GM10847 (cell line): ENCODE results near the gene SERP2.

ENCODE experiments used
- POLR2A ChIP-seq: IDR thresholded peaks from 2 replicates; pipeline ENCODE4 v1.6.1; 2011; ENCODE audit not compliant: insufficient read length; ENCODE audit errors: extremely low read depth

SERP2 gene

DNA sequence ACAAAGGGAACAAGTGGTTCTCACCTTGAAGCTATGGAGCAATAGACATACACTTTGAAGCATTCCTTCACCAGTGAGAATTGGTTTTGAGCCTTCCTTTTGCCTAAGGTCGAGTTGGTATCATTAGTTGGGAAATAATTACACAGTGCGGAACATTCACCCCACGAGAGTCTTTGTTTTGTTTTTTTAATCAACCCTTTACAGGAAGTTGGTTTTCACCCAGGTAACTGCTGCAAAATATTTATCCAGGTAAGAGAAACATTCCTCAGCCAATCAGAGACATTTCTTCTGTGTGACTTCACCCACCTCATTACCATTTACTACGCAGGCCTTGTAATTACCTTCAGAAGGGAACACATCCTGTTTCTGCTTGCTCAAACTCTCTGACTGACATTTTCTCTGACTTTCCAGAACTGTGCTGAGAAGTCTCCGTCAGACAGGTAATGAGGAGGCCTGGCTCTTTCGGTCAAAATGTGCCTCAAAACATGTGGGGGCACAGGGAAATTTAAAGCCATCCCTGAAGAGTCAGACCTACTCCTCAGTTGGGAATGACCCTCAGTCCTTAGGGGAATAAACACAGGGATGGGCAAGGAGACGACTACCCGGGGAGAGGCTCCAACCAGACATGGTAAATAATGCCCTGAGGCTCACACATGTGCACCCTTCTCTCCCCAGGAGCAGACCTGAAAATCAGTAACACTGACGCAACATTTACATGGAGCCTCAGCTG, 22.7 kb upstream of the SERP2 start:
- TF ChIP-seq POLR2A: no peak

DNA sequence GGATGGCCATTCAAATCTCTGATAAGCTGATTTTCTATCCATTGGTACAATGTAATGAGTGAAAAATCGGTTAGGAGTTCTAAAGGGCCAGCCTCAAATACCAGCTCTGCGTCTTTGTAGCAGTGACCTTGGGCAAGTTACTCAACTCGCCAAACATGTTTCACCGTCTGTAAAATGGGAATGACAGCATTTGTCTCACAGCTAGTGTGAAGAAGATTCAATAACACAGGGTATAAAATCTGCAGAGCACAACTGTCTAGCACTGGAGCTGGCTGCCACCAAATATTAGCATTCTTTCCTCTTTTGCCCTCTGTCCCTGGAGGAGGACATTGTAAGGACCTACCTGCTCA, 22.1 kb upstream of the SERP2 start:
- no peak for TF ChIP-seq POLR2A

DNA sequence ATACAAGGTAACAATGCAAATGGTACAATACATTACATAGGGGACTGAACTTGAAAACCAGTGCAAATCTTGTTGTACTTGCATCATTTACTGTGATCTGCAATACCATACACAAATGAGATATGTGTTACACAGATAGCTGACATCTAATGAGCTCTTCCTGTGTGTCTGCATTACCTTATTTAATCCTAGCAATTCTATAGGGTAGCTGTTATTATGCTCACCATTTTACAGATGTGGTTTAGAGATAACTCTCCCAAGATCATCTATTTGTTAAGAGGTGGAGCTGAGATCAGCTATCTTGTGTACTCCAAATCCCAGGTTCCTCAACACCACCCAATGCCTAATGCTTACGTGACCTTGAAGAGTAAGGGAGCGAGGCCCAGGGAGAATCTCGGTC, 21.4 kb upstream of the SERP2 start:
- no peak for TF ChIP-seq POLR2A

DNA sequence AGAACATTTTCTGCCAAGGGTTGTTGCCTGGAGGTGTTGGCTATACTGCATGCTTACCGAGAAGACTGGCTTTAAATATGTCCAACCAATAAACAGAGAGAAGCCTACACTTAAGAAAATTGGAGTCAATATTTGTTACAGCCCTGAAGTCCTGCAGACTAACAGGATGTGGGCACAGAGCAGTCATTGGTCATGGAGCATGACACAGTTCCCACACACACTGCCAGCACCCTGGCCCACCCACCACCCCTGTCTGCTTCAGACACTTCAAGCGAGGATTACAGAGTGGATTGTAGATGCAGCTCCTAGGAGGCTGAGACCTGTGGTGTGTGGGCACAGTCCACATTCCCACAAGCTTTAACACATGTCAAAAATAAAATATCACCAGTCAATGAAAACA, 21.0 kb upstream of the SERP2 start:
- TF ChIP-seq POLR2A: no peak

DNA sequence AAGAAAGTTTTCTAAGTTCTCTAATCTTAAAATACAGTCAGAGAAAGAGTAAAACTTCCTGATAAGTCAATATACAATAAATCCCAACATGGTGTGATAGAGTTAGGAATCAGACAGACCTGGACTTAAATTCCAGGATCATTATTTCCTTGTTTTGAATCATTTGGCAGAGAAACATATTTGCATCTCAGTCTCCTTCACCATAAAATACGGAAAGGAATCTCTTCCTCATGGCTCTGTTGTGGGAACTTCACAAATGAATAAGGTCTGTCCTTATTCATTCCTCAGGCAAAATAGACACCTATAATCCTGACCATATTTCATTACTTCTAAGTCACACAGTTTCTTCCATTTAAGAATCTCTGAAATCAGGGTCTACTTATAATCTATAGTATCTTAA, 19.3 kb upstream of the SERP2 start:
- no peak for TF ChIP-seq POLR2A

DNA sequence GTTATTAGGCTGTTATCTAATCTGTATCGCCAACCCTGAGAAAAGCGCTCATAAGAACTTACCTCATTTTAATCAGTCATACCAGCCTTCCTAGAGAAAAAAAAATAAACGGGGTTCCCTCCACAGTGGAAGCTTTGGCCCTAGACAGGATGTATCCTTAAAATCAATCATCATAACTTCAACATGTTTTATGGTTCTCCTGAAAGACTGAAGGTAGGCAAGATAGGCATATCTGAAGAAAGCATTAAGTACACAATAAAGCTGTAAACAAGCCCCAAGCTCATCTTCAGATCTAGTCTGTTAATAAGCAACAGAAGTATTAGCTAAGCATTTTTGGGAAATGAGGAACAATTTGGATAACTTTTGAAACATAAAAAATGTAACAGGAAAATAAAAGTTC, 18.7 kb upstream of the SERP2 start:
- TF ChIP-seq POLR2A: no peak

DNA sequence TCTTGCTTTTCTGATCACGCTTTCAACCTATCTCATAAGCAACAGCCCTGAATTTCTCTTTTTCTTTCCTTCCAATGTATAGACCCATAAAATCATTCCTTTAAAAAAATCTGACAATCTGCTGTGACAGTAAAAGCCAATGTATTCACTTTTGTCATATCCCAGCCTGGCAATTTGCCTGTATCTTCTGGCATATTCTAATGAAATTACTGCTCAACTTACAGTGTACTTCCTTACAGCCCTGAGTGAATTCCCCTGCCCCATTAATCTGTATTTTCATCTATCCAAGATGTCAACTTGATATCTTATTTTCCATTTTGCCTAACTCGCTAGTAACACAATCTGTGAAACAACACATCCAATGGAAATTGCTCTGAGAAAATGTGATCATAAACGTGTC, 18.0 kb upstream of the SERP2 start:
- TF ChIP-seq POLR2A: no peak

DNA sequence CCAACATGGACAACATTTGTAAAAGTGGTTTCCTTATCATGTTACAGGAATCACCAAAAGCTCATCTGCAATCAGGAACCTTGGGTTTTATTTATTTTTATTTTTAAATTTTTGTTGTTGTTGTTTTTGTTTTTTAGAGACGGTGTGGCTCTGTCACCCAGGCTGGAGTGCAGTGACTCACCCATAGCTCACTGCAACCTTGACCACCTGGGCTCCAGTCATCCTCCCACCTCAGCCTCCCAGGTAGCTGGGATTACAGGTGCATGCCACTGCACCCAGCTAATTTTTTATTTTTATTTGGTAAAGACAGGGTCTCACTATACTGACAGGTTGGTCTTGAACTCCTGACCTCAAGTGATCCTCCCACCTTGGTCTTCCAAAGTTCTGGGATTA, 13.6 kb upstream of the SERP2 start:
- no peak for TF ChIP-seq POLR2A

DNA sequence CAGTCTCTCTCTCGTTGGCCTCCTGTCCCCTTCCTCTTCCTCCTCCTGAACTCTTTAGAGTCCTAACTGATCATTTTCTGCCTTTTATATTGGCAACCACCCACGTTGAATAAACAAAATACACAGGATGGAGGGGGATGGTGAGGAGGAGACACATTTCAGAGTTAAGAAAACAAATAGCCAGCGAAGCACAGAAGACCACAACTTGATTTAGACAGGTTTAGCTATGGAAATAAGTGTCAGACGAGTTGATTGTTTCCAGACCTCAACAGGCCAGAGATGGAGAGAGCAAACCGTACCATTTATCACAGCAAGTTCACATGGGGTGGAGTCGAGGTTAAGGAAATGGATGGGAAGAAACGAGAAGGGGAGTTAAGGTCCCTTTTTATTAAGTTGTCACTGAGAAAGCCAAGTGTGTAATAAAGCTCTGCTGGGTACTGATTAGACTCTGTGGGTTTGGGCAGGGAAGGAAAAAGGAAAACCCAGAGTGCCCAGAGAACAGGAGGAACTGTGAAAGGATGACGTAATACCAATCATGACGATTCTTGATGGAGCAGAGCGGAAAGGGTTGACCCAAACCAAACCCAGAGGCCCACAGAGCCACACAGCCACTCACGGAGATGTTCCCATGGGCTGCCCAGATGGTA, 11.1 kb upstream of the SERP2 start:
- no peak for TF ChIP-seq POLR2A

DNA sequence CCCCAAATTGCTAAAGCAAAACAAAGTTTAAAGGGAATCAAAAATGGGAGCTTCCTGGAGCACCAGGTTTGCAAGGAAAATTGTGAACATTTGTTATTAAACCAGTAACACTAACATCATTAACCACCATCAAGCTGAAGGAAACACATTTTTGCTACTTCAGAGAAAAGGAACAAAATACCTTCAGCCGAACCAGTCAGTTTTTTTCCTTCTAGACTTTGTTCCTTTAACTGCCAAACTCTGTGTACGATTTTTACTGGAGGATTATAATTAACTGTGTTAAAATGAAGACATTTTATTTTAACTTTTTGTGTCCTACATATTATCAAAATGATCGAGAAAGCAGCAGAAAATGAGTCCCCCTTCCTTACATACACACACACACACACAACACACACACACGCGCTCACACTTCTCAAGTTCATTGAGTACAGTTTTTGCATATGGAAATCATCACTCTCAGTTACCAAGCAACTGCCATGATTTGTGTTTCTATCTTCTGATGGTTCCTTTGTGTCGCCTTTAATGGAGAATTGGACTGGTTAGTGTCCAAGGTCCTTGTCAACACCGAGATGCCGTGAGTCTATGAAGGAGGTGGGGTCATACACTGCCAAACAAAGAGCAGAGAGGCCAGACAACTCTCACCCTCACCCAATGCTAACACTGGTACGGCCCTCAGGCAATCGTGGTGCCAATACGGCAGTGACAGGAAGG, 9.8 kb upstream of the SERP2 start:
- no peak for TF ChIP-seq POLR2A

DNA sequence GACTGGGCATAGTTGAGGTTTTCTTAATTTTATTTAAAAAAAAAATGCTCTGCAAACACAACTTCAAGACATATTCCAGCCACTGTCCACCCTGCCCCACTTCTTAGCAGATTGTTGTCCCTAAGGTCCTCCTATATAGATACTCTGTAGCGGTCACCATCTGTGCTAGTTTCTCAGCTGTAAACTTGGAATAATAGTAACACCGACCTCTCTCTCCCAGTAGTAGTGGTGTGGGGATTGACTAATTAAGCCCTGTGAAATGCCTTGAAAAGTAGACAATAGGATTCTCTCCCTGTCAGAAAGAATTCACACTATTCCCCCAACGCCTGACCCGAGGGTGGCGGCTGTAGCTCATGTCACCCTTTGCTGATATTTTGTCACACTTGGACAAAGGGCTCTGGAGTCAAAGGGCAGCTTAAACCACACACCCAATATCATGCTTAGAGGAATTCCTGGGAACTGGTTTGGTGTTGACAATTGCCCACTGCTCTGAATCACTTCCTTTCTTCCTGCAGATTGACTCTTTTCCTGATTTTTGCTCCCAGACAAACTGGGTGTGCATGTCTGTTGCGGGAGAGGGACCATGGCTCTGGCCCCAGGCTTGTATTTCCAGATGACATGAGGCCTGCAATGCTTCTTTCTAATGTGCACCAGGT, 9.2 kb upstream of the SERP2 start:
- no peak for TF ChIP-seq POLR2A

DNA sequence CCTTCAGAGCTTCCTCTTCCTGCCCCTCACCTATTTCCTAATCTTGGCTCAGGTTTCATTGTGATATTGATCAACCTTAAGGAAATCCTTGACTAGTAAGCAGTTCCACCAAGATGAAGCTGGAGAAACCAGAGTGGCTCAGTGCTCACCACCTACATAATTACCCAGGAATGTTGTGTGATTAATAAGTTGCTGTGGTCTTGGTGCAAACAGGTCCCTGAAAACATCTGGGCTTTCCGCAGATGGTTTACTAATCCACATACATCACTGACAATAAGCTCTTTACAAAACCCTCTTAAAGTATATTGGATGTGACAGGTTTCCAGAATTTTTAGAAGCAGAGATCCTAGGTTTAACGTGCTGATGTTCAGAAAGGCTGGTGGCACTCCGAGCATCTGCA, 8.6 kb upstream of the SERP2 start:
- TF ChIP-seq POLR2A: no peak

DNA sequence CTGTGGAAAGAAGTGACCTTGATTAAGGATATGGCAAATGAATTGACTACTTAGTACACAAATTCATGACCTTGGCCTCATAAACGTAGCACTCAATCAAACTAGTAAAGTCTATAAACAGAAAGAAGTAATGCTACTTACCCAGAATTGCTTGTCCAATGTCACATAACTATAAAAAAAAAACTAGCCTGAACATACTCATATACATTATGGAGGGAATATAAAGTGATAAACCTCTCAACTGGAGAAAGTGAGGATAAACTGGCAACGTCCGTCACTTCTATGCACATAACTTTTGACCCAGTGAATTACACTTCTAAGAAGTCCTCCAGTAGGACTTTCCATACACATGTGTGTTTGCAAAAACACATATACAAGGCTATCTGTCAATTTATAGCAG, 7.7 kb upstream of the SERP2 start:
- no peak for TF ChIP-seq POLR2A

DNA sequence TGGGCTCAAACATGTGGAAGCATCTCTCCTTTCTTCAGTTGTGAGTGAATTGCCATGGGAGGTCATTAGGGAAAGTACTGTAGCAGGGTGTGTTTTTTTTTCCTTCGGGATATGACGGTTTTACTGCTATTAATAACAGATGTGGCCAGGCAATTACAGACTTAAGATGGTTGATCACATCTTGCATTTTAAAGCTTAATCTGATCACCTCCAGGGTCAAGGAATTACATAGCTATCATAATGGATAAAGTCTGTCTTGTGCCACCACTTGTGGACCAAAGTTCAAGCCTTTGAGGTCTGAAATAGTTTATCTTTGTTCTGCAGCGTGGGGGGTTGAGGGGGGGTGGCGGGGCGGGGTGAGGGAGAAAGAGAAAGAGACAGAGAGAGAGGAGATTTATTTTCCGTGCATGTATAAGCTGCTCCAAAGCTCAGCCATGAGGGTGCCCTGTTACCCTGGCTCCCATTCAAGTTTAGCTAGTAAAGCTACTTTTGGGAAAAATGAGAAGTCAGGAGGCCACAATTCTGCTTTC, 5.5 kb upstream of the SERP2 start:
- TF ChIP-seq POLR2A: no peak

DNA sequence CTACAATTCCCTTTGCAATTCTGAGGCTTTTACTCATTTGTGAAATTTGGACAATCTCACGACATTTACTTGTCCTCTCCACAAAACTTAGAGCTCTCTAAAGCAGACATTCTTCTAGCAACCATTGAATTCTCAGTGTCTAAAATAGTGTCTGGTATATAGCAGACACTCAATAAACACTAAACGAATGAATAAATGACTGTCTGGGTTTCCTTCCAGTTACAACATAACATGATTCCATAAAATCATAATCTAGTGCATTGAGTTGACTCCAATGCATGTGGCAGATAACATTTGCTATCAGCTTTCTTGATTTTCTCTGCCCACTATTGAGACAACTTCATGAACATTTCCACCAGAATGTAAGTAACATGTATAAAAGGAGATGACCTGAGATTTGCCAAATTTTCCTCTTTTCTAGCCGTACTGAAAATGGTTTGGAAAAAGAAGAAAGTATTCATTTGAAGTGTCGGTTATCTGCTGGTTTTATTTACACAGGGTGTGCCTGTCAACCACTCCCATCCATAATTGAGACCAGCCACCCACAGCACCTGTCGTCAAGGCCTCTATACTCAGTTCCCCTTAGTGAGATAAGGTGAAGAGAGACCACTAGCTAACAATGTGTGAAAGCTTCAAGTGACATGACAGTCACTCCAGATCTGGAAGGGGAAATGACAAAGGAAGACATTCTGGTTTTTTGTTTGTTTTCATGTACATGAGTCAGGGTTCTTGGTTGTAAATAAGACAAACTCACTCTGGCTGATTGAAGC, 4.8 kb upstream of the SERP2 start:
- TF ChIP-seq POLR2A: no peak
